DOHH2 (cell line): Measurements from ENCODE around the gene POLR3F.

Experiments
- H3F3A ChIP-seq: fragments of 200-600 bp; sonication (generic), shearing (Covaris generic); 2 replicates; pipeline ENCODE4 v1.6.0; 2016; ENCODE audit warnings: antibody characterized with exemption, mild to moderate bottlenecking; ENCODE audit not compliant: control insufficient read depth, insufficient read depth
- H3K27ac ChIP-seq: fragments of 200-600 bp; sonication (generic); 2 replicates; pipeline ENCODE4 v1.5.1; 2014; ENCODE audit warnings: low read depth, mild to moderate bottlenecking, low read length, moderate library complexity
- H3K27me3 ChIP-seq: fragments of 200-600 bp; sonication (generic); 2 replicates; pipeline ENCODE4 v1.6.1; 2014; ENCODE audit warnings: mild to moderate bottlenecking, low read length, mixed read lengths; ENCODE audit not compliant: control insufficient read depth
- H3K36me3 ChIP-seq: fragments of 200-600 bp; sonication (generic); 2 replicates; pipeline ENCODE4 v1.6.1; 2014; ENCODE audit warnings: mild to moderate bottlenecking, low read length, moderate library complexity, mixed read lengths; ENCODE audit not compliant: control insufficient read depth
- H3K4me1 ChIP-seq: fragments of 200-600 bp; sonication (generic); 2 replicates; pipeline ENCODE4 v1.6.1; 2014; ENCODE audit warnings: mild to moderate bottlenecking, low read length, mixed read lengths; ENCODE audit not compliant: control insufficient read depth
- H3K4me2 ChIP-seq: fragments of 200-600 bp; sonication (generic); 2 replicates; pipeline ENCODE4 v1.6.0; 2014; ENCODE audit warnings: mild to moderate bottlenecking, low read length, moderate library complexity
- H3K4me3 ChIP-seq: fragments of 200-600 bp; sonication (generic); 2 replicates; pipeline ENCODE4 v1.5.1; 2014; ENCODE audit warnings: mild to moderate bottlenecking, low read length, mixed read lengths
- H3K79me2 ChIP-seq: fragments of 200-600 bp; sonication (generic); 2 replicates; pipeline ENCODE4 v1.6.1; 2014; ENCODE audit warnings: mild to moderate bottlenecking, low read length, mixed read lengths; ENCODE audit not compliant: control insufficient read depth
- H3K9me2 ChIP-seq: fragments of 200-600 bp; sonication (generic); replicated peaks from 2 replicates; pipeline ENCODE4 v1.6.1; 2014; ENCODE audit warnings: mild to moderate bottlenecking, low read length, mixed read lengths; ENCODE audit not compliant: control insufficient read depth
- H3K9me3 ChIP-seq: fragments of 200-600 bp; sonication (generic); 2 replicates; pipeline ENCODE4 v1.6.1; 2014; ENCODE audit warnings: antibody characterized with exemption, low read length, mixed read lengths; ENCODE audit not compliant: control insufficient read depth, insufficient read depth
- H4K20me1 ChIP-seq: fragments of 200-600 bp; sonication (generic); 2 replicates; pipeline ENCODE4 v1.6.0; 2014; ENCODE audit warnings: low read depth, mild to moderate bottlenecking, antibody characterized with exemption, low read length, moderate library complexity; ENCODE audit not compliant: control insufficient read depth, insufficient read depth
- EZH2phosphoT487 ChIP-seq: fragments of 200-600 bp; sonication (generic); IDR thresholded peaks from 2 replicates; pipeline ENCODE4 v1.6.1; 2017; ENCODE audit warnings: borderline replicate concordance, mild to moderate bottlenecking, antibody characterized with exemption, low read length, moderate library complexity, mixed read lengths
- TF ChIP-seq, protein P1 (sequence below): fragments of 200-600 bp; sonication (generic); IDR thresholded peaks from one replicate; pipeline ENCODE4 v1.5.1; 2014; ENCODE audit warnings: antibody characterized with exemption, mild to moderate bottlenecking, low read depth, low read length; ENCODE audit not compliant: poor library complexity, severe bottlenecking

The POLR3F gene, protein sequence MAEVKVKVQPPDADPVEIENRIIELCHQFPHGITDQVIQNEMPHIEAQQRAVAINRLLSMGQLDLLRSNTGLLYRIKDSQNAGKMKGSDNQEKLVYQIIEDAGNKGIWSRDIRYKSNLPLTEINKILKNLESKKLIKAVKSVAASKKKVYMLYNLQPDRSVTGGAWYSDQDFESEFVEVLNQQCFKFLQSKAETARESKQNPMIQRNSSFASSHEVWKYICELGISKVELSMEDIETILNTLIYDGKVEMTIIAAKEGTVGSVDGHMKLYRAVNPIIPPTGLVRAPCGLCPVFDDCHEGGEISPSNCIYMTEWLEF

DNA sequence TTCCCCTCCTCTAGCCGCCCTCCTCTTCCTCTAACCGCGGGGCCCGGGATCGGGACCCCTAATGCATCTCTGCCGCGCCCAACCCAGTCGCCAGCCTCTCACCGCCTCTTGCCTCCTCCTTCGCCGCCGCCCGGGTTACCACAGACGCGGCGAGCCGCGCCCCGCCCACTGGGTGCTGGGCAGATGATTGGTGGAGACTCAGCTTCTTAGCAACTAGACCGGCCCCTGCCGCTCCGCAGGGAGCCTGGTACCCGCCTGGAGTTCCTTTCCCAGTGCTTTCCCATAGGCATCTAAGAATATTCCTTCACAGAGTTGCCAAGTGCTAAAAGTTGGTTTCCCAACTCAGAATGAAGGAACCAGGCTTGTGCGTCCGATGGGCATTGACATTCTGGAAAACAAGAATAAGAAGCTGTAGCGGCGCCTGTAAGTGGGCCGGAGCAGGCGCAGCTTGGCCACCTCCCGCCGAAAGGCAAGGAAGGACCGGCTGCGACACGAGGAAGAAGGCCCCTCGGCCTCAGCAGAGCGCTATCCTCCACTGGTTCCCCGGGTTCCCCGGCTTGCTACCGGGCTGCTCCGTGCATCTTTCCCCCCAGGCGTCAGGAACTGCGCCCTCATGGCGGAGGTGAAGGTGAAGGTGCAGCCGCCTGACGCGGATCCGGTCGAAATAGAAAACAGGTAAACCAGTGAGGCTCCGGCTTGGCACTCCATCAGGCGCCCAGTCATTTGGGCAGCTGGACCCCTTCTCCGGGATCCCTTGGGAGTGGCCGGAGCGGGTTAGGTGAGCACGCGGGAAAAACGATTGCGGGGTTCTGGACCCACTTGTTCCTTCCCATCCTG, at the start of gene POLR3F, which contains the start of gene DZANK1:
Gene POLR3F (plus strand): TSS at position 497 of the 837 bp plus-strand sequence. CDS start 117 bp downstream, at position 614.
Gene DZANK1 (minus strand): TSS at position 137 of the 837 bp plus-strand sequence. CDS start 1,672 bp downstream, outside the sequence.
- TF ChIP-seq, protein P1, sequence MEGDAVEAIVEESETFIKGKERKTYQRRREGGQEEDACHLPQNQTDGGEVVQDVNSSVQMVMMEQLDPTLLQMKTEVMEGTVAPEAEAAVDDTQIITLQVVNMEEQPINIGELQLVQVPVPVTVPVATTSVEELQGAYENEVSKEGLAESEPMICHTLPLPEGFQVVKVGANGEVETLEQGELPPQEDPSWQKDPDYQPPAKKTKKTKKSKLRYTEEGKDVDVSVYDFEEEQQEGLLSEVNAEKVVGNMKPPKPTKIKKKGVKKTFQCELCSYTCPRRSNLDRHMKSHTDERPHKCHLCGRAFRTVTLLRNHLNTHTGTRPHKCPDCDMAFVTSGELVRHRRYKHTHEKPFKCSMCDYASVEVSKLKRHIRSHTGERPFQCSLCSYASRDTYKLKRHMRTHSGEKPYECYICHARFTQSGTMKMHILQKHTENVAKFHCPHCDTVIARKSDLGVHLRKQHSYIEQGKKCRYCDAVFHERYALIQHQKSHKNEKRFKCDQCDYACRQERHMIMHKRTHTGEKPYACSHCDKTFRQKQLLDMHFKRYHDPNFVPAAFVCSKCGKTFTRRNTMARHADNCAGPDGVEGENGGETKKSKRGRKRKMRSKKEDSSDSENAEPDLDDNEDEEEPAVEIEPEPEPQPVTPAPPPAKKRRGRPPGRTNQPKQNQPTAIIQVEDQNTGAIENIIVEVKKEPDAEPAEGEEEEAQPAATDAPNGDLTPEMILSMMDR, result no peak
- TF ChIP-seq EZH2phosphoT487, result no peak
- Histone ChIP-seq H3K4me1 (peaks cover 23% of the 10 kb centered on the region), H4K20me1 (no peaks in the 10 kb centered on the region), H3F3A (peaks cover 10% of the 10 kb centered on the region), H3K36me3 (peaks cover 19% of the 10 kb centered on the region; the same call in 1 of the 2 replicates), H3K27me3 (no peaks in the 10 kb centered on the region), H3K4me3 (peak within 1 kb of the TSS; percentile 100), H3K27ac (no peak within 1 kb of the TSS), H3K9me3 (no peaks in the 10 kb centered on the region), H3K4me2 (peak within 1 kb of the TSS; percentile 78), H3K9me2 (no peaks in the 10 kb centered on the region), H3K79me2 (peaks cover 37% of the 10 kb centered on the region)

DNA sequence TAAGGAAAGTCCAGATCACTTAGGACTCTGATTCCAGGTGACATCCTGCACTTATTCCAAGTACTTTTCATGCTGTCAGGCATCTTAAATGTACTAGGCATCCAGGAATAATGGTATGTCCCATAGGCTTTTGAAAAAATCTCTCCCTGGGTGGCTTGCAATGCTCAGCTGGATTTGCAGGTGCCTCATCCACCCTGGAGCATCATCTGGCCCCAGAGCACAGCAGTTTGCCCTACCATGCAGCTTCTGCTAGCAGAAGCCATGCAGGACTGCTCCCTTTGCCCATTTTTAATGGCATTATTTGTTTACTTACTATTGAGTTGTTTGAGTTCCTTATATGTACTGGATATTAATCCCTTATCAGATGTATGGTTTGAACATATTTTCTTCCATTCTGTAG, 45.6 kb upstream of the POLR3F start:
- H3K27me3 ChIP-seq, result peaks cover 13% of the 10 kb centered on the region
- H4K20me1 ChIP-seq, result no peaks in the 10 kb centered on the region
- H3K79me2 ChIP-seq, result no peaks in the 10 kb centered on the region
- H3F3A ChIP-seq, result no peaks in the 10 kb centered on the region
- H3K27ac ChIP-seq, result no peak overlapping the region
- H3K9me3 ChIP-seq, result no peaks in the 10 kb centered on the region
- H3K36me3 ChIP-seq, result no peaks in the 10 kb centered on the region
- TF ChIP-seq, protein P1, result no peak
- no peak for TF ChIP-seq EZH2phosphoT487
- no peak overlapping the region for H3K4me3 ChIP-seq
- H3K4me2 ChIP-seq, result no peak overlapping the region
- H3K4me1 ChIP-seq, result no peaks in the 10 kb centered on the region
- H3K9me2 ChIP-seq, result no peaks in the 10 kb centered on the region

DNA sequence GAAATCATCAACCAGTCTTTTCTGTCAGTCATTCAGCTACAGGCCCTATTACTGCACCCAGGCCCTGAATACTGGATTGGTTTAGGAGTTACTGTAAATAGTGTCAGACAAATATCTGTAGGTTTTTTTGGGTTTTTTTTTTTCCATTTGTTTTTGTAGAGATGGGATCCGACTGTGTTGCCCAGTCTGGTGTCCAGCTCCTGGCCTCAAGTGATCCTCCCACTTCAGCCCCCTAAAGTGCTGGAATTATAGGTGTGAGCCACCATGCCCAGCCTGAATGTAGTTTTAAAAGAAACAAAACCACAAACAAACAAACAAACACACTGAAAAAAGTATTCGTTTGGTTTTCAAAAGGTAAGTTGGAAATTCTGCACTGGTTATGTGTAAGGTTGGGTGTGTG, 40.0 kb upstream of the POLR3F start:
- H3K9me2 ChIP-seq, result no peaks in the 10 kb centered on the region
- TF ChIP-seq, protein P1, result no peak
- TF ChIP-seq EZH2phosphoT487, result no peak
- no peak overlapping the region for H3K4me3 ChIP-seq
- no peaks in the 10 kb centered on the region for H3K9me3 ChIP-seq
- H4K20me1 ChIP-seq, result no peaks in the 10 kb centered on the region
- no peak overlapping the region for H3K27ac ChIP-seq
- H3K4me1 ChIP-seq, result no peaks in the 10 kb centered on the region
- no peak overlapping the region for H3K4me2 ChIP-seq
- H3K36me3 ChIP-seq, result no peaks in the 10 kb centered on the region
- H3K79me2 ChIP-seq, result no peaks in the 10 kb centered on the region
- no peaks in the 10 kb centered on the region for H3K27me3 ChIP-seq
- H3F3A ChIP-seq, result no peaks in the 10 kb centered on the region
